ENCODE measurements around the gene FZD7. TPM values are rescaled to one million over a fixed set of nuclear protein-coding genes. Genes with fewer than 3 reads are reported as not detected.

Gene FZD7
- total and polyA plus RNA-seq, 9 of the 15 experiments (the other 6 are each of a cell fraction or from before 2014, with no cell fraction given), result 0.11 to 2.4 (median 0.69) TPM

- TF ChIP-seq SOX6 (IDR thresholded peaks at IDR 0.05) (no peak), DDX20 (tag; IDR thresholded peaks at IDR 0.05; ENCODE audit: low read depth) (no peak)
These were observed 774 bp upstream of the FZD7 start (continued) for GRCh38 chr2:202032846-202033316.

DNA sequence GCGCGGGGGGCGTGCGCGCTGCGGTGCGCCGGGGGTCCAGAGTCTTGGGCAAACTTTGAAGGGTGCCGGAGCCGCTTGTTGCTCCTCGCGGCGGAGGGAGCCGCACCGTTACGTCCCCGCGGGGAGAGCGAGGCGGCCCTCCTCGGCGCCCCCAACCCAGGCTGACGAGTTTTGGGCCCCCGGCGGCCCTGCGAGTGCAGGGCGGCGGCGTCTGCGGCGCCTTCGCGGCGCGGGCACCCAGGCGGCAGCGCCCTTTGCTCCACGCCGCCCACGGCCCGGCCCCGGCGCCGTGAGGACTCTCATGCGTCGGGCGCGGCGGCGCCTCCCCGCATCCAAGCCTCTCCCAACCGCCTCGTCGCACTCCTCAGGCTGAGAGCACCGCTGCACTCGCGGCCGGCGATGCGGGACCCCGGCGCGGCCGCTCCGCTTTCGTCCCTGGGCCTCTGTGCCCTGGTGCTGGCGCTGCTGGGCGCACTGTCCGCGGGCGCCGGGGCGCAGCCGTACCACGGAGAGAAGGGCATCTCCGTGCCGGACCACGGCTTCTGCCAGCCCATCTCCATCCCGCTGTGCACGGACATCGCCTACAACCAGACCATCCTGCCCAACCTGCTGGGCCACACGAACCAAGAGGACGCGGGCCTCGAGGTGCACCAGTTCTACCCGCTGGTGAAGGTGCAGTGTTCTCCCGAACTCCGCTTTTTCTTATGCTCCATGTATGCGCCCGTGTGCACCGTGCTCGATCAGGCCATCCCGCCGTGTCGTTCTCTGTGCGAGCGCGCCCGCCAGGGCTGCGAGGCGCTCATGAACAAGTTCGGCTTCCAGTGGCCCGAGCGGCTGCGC lies 814 bp downstream of the FZD7 start:
- no peaks in the 10 kb centered on the region for H3K9me3 ChIP-seq (replicated peaks; ENCODE audit: control insufficient read depth, insufficient read depth, low read depth, low read length)
- 29% methylated on average over 3 of the region's 105 CpGs for WGBS (ENCODE audit: insufficient coverage, low coverage, missing lambda C conversion rate)
- H3K4me2 ChIP-seq (ENCODE audit: insufficient read depth, low read length), result peak overlapping the region; percentile 58; the same call in 1 of the 2 replicates
- in situ Hi-C loops (cut with MboI) (no loop called here), intact Hi-C loops (cut with micrococcal nuclease) (no loop called here)
- H3K36me3 ChIP-seq (ENCODE audit: control insufficient read depth, insufficient read depth, low read length), result no peaks in the 10 kb centered on the region
- peaks cover 6 to 10% of the 10 kb centered on the region in 2 experiments; a peak in 3 of 5 replicates for H3K27me3 ChIP-seq (ENCODE audit: control insufficient read depth in 2 of 2, insufficient read depth in 2 of 2, low read length in 2 of 2)
- peak overlapping the region; percentile 91; the same call in 1 of the 2 replicates for H2AFZ ChIP-seq (ENCODE audit: low read depth, low read length)
- DNase-seq (ENCODE audit: extremely low read depth in 1 of 4, low spot score in 3 of 4) (peak; percentile 10 to 34 (median 31)), ATAC-seq (peak; percentile 18; the same call in 2 of the 3 replicates), FAIRE-seq (no peak)
- H3K4me1 ChIP-seq (replicated peaks in 1 of 2; ENCODE audit: control insufficient read depth in 2 of 2, insufficient read depth in 2 of 2, low read length in 2 of 2), result peaks cover 11 to 44% of the 10 kb centered on the region in 2 experiments; a peak in 4 of 5 replicates
- no peaks in the 10 kb centered on the region for H3K9me1 ChIP-seq (ENCODE audit: control insufficient read depth, insufficient read depth, low read length)
- POLR2A ChIA-PET, result no interaction called here
- no TSS peak for BruUV-seq (replicated peaks)
- peak overlapping the region; percentile 69 for H3K4me3 ChIP-seq
- H4K20me1 ChIP-seq (replicated peaks; ENCODE audit: control insufficient read depth, insufficient read depth, low read length), result no peaks in the 10 kb centered on the region
- no peaks in the 10 kb centered on the region for H3K79me2 ChIP-seq (ENCODE audit: control insufficient read depth, insufficient read depth, low read length)
- CTCF ChIA-PET (ENCODE audit: low intra/inter-chr PET ratio), result no interaction called here
- H3K27ac ChIP-seq (ENCODE audit: extremely low read depth, low read depth, low read length), result peak overlapping the region; percentile 74; the same call in 2 of the 3 replicates
- peak overlapping the region; percentile 59 to 90; a peak in 3 of 4 replicates for H3K9ac ChIP-seq (ENCODE audit: insufficient read depth in 1 of 2, low read depth in 2 of 2, low read length in 2 of 2)
- no peak for TF ChIP-seq ZNF707 (CRISPR knock-in tag; conservative IDR thresholded peaks at IDR 0.05)
- TF ChIP-seq MIER1 (IDR thresholded peaks at IDR 0.05; ENCODE audit: low read depth), result no peak
- TF ChIP-seq NFE2L1 (tag; IDR thresholded peaks at IDR 0.05; ENCODE audit: borderline replicate concordance, low read depth), result no peak
- no peak for TF ChIP-seq RBM17 (IDR thresholded peaks at IDR 0.05; ENCODE audit: borderline replicate concordance, low read depth, low read length)
- no peak for TF ChIP-seq THAP7 (CRISPR knock-in tag; IDR thresholded peaks at IDR 0.05)
- no peak for TF ChIP-seq ZNF347 (CRISPR knock-in tag; IDR thresholded peaks at IDR 0.05; ENCODE audit: low read depth)
- TF ChIP-seq, protein P1, sequence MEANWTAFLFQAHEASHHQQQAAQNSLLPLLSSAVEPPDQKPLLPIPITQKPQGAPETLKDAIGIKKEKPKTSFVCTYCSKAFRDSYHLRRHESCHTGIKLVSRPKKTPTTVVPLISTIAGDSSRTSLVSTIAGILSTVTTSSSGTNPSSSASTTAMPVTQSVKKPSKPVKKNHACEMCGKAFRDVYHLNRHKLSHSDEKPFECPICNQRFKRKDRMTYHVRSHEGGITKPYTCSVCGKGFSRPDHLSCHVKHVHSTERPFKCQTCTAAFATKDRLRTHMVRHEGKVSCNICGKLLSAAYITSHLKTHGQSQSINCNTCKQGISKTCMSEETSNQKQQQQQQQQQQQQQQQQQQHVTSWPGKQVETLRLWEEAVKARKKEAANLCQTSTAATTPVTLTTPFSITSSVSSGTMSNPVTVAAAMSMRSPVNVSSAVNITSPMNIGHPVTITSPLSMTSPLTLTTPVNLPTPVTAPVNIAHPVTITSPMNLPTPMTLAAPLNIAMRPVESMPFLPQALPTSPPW (CRISPR knock-in tag; IDR thresholded peaks at IDR 0.05), result no peak
- no peak for TF ChIP-seq EWSR1 (IDR thresholded peaks at IDR 0.05; ENCODE audit: borderline replicate concordance, low read depth, partially characterized antibody)
- no peak for TF ChIP-seq HNRNPK (IDR thresholded peaks at IDR 0.05; ENCODE audit: low read depth, low read length, poor library complexity, severe bottlenecking)
- TF ChIP-seq ZNF311 (CRISPR knock-in tag; IDR thresholded peaks at IDR 0.05), result no peak
- TF ChIP-seq PHF8 (IDR thresholded peaks at IDR 0.05; ENCODE audit: borderline replicate concordance, low read length), result peak; percentile 4; the same call in 1 of the 2 replicates
- TF ChIP-seq THRA (IDR thresholded peaks at IDR 0.05), result no peak
- no peak for TF ChIP-seq KDM2B (CRISPR knock-in tag; IDR thresholded peaks at IDR 0.05)

All from K562 (cell line).